OCI-M1 (cell line): ENCODE measurements around the gene ZP1.
A peak's percentile ranks its signal among the peaks of the same experiment; 100 is the strongest.
"Not testable (repeated sequence)": the region's sequence is repeated elsewhere in the genome, so short reads cannot be mapped to it uniquely, and the experiment has no call there.

Source experiments
- DNase-seq: peaks from one replicate; lab custom pipeline; 2025; lab: John Stamatoyannopoulos, UW

The ZP1 gene

DNA sequence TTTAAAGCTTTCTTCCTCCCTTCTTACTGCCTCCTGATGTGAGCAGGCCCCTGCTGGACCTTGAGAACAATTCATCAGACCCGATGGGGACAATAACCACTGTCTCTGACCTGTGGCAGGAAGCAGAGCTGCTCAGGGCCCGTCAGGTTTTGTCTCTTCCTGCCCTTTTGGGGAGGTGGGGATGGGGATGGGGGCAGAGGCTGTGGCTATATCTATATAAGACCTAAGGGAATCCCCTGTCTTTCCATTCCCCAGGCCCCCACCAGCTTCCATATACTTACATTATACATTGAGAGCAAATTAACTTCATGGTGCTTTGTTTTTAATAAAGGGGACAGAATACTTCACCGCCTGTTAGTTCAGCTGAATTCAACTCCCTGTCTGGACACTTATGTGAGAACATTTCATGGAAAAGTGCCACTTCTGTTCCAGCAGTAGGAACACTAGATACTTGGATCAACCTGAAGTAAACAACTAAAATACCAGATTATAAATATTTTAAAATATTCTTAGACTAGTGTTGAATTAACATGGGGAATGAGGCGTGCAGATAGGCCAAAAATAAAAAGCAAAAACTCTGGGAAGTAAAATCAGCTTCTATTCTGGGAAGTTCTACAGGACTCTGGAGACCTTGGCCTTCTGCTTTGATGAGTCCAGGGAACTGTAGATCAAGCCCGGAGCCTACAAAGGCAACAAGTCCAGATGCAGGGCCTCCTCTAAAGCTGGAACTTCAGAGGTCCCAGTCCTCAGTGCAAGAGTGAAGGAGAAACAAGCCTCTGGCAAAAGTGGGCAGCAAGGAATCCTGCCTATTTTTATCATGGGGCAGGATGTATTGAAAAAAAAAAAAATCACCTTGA is 11.1 kb downstream of the ZP1 start:
- no peak for DNase-seq

DNA sequence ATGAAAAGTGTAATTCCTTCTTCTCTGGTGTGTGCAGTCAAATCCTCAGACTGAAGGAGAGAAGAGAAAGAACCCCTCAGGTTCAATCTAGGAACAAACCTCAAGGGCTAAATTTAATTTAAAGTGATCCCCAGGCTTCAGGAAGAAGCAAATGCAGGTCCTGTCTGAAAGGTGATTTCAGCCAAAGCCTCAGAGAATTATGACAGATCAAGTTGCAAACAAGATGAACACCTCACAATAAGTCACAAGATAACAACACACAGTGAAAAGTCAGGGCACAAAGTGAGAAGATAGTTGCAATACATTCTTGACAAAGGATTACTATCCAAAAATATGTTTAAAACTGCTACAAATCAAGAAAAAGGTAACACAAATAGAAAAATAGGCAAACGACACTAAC is 11.8 kb downstream of the ZP1 start:
- no peak for DNase-seq

GRCh38 chr11:60879971-60880588 is 12.7 kb downstream of the ZP1 start:
- no peak for DNase-seq

- DNase-seq, result no peak
Observed at GRCh38 chr11:60880643-60881282, 13.4 kb downstream of the ZP1 start.

GRCh38 chr11:60887556-60887955 is 20.2 kb downstream of the ZP1 start:
- DNase-seq, result peak; percentile 63

DNA sequence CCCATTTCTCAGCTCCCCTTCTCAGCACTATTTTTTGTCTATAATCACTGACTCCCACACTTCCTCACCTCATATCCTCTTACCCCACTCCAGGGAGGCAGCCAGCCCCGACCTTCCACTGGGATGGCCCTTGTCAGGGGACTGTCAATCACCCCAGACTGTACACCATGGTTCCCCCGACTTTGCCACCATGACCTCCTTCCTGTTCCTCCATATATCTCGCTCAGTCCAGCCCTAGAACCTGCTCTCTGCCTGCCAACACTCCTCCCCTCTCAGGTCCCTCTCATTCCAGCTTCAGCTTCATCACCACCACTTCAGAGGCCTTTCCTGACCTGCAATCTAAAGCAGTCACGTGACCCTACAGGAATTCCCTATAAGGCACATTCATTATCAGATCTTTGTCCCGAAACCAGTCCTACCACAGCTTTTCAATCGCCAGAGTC is 22.5 kb downstream of the ZP1 start:
- peak; percentile 18 for DNase-seq

DNA sequence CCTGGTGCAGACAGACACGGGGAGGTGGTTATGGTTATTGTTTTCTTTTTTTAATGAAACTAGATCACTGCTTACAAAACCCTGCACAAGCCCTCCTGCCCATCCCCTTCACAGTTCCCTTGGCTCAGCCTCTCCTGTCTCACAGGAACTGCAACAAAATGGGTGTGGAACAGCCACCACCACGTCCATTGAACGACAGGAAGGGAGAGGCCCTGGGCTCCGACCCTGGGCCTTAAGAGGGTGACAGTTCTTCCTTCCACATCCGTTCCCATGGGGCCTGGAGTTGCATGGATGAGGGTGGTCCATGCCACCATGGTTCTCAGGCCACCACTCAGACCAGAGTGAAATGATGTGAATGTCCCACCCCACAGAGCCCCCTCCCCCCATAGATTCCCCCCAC is 23.4 kb downstream of the ZP1 start:
- DNase-seq, result no peak

DNA sequence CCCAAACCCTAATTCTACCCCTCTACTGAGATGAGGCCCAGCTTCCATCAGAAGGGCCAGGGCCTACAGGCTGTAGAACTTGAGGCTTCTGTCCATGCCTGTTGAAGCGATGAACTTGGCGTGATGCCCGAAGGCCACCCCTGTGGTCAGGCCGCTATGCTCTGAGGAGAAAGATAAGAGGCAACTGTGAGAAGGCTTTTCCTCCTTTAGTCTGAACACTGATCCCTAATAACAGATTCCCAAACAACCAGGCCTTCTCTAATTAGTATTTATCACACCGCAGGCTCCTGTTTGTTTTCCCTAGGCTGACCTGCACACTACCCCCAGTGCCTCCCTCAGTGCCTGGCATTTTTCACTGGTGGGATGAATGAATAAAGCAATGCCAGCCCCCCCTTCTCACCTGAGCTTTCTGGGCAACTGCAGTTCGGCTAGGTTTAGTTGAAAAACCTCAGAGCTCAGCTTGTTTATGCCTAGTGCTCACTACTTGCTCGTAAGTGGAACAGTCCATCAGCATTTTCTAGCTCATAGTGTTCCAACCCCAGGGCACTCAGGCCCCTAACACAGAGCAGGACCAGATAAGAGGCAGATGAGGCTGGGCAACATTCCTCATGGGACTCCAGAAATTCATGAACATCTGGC is 23.9 kb downstream of the ZP1 start:
- DNase-seq, result peak; percentile 95

- DNase-seq, result no peak
Observed at GRCh38 chr11:60895687-60896086, 28.3 kb downstream of the ZP1 start.

GRCh38 chr11:60897496-60897895 is 30.2 kb downstream of the ZP1 start:
- DNase-seq, result no peak

DNA sequence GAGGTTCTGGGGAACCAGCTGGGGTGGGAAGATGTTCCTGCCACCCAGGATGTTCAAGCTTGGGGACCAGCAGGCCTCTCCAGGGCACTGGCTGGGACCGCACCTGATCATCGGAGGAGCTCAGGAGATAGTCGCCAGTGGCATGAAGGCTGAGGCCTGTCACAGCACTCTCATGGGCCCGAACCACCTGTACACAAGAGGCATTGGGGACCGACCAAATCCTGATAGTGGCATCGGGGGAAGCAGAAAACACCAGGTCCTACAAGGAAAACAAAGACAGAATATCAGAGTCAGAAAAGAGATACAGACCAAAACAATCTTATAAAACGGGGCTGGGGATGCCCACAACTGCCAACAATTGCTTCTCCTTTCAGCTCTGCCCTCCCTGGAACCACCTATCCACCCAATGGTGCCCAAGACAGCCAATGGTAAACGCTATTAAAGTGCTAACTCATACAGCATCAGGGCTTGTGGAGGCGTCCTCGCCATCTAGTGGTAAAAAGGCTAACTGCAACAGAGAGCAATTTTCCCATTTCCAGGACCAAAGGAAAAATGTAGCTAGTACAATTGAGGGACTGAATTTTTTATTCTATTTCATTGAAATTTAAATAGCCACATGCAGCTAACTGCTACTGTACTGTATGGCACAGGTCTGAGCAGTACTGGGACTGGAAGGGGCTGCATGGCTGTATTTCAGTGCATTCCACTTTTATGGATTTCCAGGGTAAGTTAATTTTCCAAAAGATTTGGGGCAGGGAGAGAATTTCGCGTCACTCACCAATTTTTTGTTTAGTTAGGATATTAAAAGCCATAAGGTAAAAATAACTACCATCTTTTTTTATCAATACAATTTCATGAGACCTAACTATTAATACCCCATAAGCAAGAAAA is 31.9 kb downstream of the ZP1 start:
- peak; percentile 76 for DNase-seq

GRCh38 chr11:60899977-60900376 is 32.6 kb downstream of the ZP1 start:
- DNase-seq, result no peak

- no peak for DNase-seq
Observed at GRCh38 chr11:60900673-60901404, 33.5 kb downstream of the ZP1 start.

DNA sequence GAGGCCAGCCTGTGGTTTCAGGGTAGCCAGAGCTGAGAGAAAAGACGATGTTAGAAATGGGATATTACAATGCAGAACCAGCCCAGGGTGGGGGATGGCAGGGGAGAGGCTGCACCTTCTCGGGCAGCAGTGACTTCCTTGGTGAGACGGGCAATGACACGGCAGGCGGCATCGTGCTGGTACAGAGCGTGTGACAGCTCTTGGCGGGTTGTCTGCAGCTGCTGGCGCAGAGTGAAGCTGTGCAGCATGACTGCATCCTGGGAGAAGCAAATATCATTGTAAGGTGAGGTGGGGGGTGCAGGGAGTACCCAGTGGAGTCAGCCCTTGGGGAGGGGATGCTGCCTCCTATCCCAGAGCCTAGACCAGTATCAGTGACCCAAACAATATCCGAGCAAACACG is 35.3 kb downstream of the ZP1 start:
- DNase-seq, result no peak

GRCh38 chr11:60905047-60905446 is 37.7 kb downstream of the ZP1 start:
- DNase-seq, result no peak

- DNase-seq, result peak; percentile 53
Observed at GRCh38 chr11:60905551-60906113, 38.3 kb downstream of the ZP1 start.

DNA sequence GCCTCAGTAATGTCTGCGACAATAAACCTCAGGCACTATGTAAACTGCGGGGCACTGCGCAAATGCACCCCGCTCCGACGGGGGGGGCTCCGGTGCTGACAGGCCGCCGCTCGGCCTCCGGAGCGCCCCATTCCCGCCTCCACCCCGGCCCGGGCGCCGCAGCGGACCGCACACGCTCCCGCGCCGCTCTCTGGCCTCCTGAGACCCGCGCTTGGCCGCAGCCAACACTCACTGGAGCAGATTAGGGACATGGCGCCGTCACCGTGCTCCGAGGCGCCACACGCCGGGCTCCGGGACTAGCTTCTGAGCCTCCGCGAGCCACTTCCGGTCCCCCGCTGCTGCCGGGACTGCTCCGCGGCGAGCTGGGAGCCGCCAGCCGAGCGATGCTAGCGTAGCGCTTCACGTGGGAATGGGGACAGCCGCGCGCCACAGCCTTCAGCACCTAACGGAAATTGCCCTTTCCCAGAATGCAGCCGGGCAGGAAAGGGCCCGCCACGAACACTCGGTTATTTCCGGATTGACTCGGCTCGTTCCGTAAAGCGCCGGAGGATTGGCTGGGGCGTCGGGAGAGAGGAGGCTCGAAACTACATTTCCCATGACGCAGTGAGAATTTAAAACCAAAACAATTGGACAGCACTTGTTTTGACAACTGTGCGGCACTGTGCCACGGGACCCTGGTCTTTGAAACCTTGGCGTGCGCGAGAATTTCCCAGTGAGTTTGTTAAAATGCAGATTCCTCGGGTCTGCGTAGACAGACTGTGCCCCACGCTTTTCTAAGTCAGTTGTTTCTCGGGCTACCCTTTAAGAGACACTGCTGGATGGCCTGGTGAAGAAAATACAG is 39.0 kb downstream of the ZP1 start, which contains the start of gene PRPF19:
PRPF19 (minus strand) TSS at position 454 of the 841 bp plus-strand sequence; CDS start at position 251, 203 bp downstream.
- peak; percentile 99 for DNase-seq

DNA sequence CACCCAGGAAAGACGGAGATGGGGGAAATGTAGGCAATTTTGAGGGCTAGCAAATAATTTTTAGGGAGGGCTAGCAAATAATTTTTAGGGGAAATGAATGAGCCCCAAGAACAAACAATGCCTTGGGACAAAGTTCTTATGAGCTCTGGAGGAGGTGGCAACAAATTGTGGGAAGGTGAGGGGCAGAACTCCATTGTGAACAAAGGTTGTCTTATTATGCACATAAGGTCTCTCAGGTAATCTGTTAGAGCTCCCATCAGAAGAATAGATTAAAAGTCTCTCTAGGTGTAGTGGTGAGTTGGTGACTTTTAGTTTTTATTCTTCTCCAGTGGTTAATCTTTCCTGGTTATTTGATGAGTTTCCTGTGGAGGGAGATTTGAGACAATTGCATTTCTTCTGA is 41.5 kb downstream of the ZP1 start:
- no peak for DNase-seq

- not testable (repeated sequence) for DNase-seq
Observed at GRCh38 chr11:60909680-60910280, 42.4 kb downstream of the ZP1 start.
